ENCODE data around the gene AJM1.

DNA sequence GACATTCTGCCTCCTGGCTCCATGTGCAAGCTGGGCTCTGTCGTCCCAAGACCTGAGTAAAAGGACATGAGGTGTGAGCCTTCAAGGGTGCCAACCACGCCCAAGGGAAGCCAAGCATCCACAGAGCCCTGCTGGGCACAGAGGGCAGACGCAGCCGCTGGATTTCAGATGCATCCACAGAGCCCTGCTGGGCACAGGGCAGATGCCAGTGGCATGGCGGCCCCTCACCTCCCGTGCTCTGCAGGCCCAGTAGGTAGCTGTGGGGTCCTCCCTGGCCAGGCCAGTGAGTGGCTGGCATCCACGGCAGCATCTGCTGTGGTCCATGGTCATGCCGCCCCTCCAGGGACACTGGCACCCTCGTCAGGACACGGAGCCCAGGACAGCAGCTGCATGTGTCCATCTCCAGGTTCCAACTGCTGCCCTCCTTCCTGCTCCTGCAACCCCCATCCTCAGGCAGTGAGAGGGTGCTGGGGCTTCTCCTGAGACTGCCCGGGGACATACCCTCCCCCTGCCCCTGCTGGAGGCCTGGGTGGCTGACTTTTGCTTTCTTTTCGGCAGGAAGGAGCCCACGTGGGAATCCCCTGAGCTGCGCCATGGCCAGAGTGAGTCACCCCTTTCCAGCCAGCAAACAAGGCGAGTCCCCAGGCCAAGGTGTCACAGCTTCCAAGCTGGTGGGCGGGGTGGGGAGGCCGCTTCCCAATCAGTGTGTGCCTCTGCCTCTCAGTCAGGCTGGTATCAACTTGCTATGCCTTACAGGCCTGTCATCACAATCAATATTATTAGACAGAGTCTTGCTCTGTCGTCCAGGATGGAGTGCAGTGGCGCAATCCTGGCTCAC is 40.0 kb downstream of the AJM1 start:
- TF ChIP-seq, protein P1, sequence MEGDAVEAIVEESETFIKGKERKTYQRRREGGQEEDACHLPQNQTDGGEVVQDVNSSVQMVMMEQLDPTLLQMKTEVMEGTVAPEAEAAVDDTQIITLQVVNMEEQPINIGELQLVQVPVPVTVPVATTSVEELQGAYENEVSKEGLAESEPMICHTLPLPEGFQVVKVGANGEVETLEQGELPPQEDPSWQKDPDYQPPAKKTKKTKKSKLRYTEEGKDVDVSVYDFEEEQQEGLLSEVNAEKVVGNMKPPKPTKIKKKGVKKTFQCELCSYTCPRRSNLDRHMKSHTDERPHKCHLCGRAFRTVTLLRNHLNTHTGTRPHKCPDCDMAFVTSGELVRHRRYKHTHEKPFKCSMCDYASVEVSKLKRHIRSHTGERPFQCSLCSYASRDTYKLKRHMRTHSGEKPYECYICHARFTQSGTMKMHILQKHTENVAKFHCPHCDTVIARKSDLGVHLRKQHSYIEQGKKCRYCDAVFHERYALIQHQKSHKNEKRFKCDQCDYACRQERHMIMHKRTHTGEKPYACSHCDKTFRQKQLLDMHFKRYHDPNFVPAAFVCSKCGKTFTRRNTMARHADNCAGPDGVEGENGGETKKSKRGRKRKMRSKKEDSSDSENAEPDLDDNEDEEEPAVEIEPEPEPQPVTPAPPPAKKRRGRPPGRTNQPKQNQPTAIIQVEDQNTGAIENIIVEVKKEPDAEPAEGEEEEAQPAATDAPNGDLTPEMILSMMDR (conservative IDR thresholded peaks at IDR 0.05) = peak; percentile 25; the same call in 1 of the 2 replicates
- no peak for TF ChIP-seq EZH2 (IDR thresholded peaks at IDR 0.05; ENCODE audit: low read depth)

Data from PC-9 (cell line).